Erythroblast (primary cell): Measurements from ENCODE around the gene BTN1A1.

Experiments
- GATA1 ChIP-seq: IDR thresholded peaks from 2 replicates; pipeline ENCODE4 v1.6.1; 2011; ENCODE audit warnings: low read depth, mild to moderate bottlenecking, control low read depth, low read length, moderate library complexity
- POLR2A ChIP-seq: IDR thresholded peaks from 2 replicates; pipeline ENCODE4 v1.6.1; 2011; ENCODE audit warnings: mild to moderate bottlenecking, low read length

- TF ChIP-seq POLR2A = no peak
- no peak for TF ChIP-seq GATA1
Measured at GRCh38 chr6:26554447-26554696, 54.3 kb downstream of the BTN1A1 start.
